Measurements from ENCODE around the gene RPL36AL. TPM values are rescaled to one million over a fixed set of nuclear protein-coding genes. Genes with fewer than 3 reads are reported as not detected.

RPL36AL gene
- polyA plus RNA-seq, 1 experiment, result 87.9 TPM

DNA sequence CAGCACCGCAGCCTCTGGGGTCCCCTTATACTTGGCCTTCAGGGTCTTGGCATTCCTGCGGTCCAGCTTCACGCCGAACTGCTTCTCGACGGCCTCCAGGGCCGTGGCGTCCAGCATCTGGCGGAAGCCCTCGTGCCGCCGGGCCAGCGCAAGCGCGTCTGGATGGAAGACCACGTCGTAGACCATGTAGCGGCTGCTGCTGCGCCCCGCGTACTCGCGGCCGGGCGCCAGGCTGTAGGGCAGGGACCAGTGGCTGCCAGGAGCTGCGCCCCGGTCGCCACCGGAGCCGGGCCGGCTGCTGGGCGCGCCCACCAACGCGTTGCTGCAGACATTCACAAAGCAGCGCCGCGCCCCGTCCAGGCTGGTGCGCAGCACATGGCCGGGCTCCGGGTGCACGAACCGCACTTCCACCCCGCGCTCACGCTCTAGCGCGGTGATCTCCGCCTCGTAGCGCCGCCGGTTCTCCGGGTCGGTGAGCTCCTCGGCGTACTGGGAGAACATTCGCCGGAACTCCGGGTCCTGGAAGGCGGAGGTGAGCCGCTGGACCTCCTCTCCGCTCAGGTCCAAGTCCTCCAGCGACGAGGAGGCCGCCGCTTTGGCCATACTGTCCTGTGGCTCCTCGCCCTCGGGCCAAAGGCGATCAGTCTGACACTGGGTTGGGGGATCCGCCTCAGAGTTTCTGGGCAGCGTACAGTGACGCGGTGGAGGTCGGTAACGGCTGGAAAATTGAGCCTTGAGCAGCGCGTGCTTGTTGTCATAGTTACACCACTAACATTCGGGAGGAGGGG, 14.3 kb upstream of the RPL36AL start, which contains the start of gene DNAAF2:
Gene DNAAF2 (minus strand): TSS at position 698 of the 788 bp plus-strand sequence. CDS start 95 bp downstream, at position 603.
- peak within 1 kb of the TSS; percentile 97 for H3K4me3 ChIP-seq (ENCODE audit: low read depth, low read length)
- TF ChIP-seq, protein P1, sequence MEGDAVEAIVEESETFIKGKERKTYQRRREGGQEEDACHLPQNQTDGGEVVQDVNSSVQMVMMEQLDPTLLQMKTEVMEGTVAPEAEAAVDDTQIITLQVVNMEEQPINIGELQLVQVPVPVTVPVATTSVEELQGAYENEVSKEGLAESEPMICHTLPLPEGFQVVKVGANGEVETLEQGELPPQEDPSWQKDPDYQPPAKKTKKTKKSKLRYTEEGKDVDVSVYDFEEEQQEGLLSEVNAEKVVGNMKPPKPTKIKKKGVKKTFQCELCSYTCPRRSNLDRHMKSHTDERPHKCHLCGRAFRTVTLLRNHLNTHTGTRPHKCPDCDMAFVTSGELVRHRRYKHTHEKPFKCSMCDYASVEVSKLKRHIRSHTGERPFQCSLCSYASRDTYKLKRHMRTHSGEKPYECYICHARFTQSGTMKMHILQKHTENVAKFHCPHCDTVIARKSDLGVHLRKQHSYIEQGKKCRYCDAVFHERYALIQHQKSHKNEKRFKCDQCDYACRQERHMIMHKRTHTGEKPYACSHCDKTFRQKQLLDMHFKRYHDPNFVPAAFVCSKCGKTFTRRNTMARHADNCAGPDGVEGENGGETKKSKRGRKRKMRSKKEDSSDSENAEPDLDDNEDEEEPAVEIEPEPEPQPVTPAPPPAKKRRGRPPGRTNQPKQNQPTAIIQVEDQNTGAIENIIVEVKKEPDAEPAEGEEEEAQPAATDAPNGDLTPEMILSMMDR (IDR thresholded peaks at IDR 0.05; ENCODE audit: insufficient read depth, low read depth, low read length), result no peak
- no peak for DNase-seq (ENCODE audit: low read depth)
- no peaks in the 10 kb centered on the region for H3K36me3 ChIP-seq (ENCODE audit: control insufficient read depth, insufficient read depth, low read length)
- CTCF ChIA-PET, result interaction anchor here (0.6 to 2.3 kb wide), 18 partner anchors 11 to 228 kb away, joined by 3 to 25 read pairs (median 5); partner anchors contain the start of genes KLHDC2, MGAT2, NEMF and POLE2
- POLR2A ChIA-PET, result interaction anchor here (0.6 to 1.0 kb wide), 2 partner anchors 13 to 14 kb away, joined by 3 to 4 read pairs; partner anchors contain the start of genes MGAT2 and RPL36AL
- no peaks in the 10 kb centered on the region for H3K27me3 ChIP-seq (ENCODE audit: control insufficient read depth, insufficient read depth, low read length)

DNA sequence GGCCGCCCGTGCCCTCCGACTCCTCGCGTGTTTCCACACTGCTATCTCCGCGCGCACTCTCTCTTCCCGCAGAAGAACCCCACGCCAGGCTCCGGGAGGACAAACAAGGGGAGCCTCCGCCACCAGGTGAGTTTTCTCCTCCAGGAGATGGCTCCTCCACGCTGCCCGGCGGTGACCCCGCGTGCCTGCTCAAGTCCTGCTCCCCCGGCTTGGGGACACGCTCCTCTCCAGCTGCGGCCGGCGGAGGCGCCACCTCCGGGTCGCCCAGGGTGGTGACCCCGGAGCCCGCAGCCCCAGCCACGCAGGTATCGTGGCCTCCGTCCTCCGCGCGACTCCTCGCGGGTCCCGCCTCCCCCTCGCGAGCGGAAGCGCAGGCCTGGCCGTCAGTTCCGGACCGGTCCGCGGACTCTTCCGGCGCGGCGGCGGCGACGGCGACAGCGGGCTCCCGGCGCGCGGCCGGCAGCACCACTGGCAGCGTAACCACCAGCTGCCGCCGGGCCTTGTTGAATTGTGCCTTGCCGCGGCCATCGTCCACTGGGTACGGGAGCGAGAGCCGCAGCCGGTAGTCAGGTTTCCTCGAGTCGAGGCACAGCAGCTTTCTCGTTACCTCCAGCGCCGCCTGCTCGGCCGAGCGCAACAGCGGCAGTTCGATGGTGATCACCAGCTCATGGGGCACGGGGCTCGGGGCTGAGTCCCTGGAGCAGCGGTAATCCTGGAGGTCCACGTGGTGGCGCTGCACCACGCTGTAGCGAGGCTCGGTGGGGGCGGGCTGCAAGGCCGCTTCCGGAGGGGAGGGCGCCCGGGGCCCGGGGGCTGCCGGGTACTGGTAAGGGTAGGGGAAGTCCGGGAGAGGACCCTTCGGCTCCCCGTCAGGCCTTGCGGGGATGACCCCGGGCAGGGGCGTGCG, 13.5 kb upstream of the RPL36AL start:
- POLR2A ChIA-PET, result interaction anchor here (1.0 kb wide), 1 partner anchor 13 kb away, joined by 4 read pairs; the partner anchor contains the start of genes MGAT2 and RPL36AL
- TF ChIP-seq, protein P1 (IDR thresholded peaks at IDR 0.05; ENCODE audit: insufficient read depth, low read depth, low read length), result peak; percentile 82

DNA sequence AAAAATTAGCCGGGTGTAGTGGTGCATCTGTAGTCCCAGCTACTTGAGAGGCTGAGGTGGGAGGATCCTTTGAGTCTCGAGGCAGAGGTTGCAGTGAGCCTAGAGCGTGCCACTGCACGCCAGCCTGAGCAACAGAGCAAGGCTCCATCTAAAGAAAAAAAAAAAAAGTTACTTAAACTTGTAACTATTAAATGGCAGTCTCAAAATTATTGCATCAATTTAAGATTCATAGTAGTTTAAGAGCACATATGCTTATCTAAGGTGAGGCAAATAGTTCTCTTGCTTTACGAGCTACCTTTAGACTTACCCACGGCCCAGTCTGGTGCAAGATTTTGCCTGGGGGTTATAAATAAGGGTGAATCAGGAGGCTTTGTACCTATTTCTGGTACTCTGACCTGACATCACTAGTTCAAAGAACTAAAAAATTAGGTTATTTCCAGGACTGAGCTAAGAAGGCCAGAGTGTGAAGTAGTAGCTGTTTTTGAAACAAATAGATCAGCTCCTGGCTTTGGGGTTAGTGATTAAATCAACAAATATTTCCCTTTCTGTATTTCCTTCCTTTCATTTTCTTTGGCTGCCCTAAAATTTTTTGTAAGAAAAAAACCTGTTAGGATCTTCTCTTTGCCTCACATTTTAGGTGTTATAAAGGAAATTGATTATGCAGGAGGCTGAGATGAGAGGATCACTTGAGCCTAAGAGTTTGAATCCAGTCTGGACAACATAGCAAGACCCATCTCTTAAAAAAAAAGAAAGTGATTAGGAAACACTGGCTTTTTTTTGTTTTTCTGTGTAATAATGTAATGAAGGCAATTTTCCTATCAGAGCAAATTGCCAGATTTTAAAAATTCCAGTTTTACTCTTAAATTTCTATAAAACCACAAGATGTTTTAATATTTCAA, 3.8 kb upstream of the RPL36AL start:
- H3K27me3 ChIP-seq (ENCODE audit: control insufficient read depth, insufficient read depth, low read length), result no peaks in the 10 kb centered on the region
- no peak overlapping the region for H3K4me3 ChIP-seq (ENCODE audit: low read depth, low read length)
- no peak for DNase-seq (ENCODE audit: low read depth)
- TF ChIP-seq, protein P1 (IDR thresholded peaks at IDR 0.05; ENCODE audit: insufficient read depth, low read depth, low read length), result no peak
- no peaks in the 10 kb centered on the region for H3K36me3 ChIP-seq (ENCODE audit: control insufficient read depth, insufficient read depth, low read length)
- POLR2A ChIA-PET, result interaction anchor here (0.5 kb wide), 1 partner anchor 8 kb away, joined by 11 read pairs; no protein-coding TSS in a partner anchor
- CTCF ChIA-PET, result interaction anchor here (0.9 to 2.3 kb wide), 3 partner anchors 8 to 228 kb away, joined by 4 to 12 read pairs (median 6); partner anchors contain the start of genes DNAAF2 and NEMF

More for the DNA sequence above, 13.5 kb upstream of the RPL36AL start:
- CTCF ChIA-PET, result interaction anchor here (0.6 to 2.3 kb wide), 20 partner anchors 10 to 229 kb away, joined by 3 to 25 read pairs (median 4); partner anchors contain the start of genes KLHDC2, MGAT2, NEMF and POLE2
- Histone ChIP-seq H3K4me3 (ENCODE audit: low read depth, low read length) (peak overlapping the region; percentile 97), H3K36me3 (ENCODE audit: control insufficient read depth, insufficient read depth, low read length) (no peaks in the 10 kb centered on the region), H3K27me3 (ENCODE audit: control insufficient read depth, insufficient read depth, low read length) (no peaks in the 10 kb centered on the region)
- peak; percentile 47 for DNase-seq (ENCODE audit: low read depth)

DNA sequence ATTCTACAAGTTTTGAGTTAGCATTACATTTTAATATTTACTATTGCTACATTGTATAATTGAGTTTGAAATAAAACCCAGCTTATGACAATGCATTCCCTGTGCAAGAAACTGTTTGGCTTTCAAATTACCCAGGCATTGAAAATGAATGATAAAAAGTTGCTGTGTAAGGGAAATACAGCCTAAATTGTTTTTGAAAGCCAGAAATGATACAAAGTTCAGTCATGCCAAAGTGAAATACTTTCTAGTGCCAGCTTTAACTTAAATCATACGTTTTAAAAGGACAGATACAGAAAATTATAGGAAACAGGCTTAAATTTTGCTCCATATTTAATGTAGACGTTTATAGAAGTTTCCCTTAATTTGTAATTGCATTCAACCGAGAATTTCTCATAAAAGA, 3.0 kb upstream of the RPL36AL start:
- Histone ChIP-seq H3K4me3 (ENCODE audit: low read depth, low read length) (no peak overlapping the region), H3K36me3 (ENCODE audit: control insufficient read depth, insufficient read depth, low read length) (no peaks in the 10 kb centered on the region), H3K27me3 (ENCODE audit: control insufficient read depth, insufficient read depth, low read length) (no peaks in the 10 kb centered on the region)
- ChIA-PET POLR2A (interaction anchor here (0.5 kb wide), 1 partner anchor 9 kb away, joined by 11 read pairs; no protein-coding TSS in a partner anchor), CTCF (interaction anchor here (0.9 to 2.3 kb wide), 3 partner anchors 9 to 229 kb away, joined by 4 to 12 read pairs (median 6); partner anchors contain the start of genes DNAAF2 and NEMF)
- TF ChIP-seq, protein P1 (IDR thresholded peaks at IDR 0.05; ENCODE audit: insufficient read depth, low read depth, low read length), result no peak
- DNase-seq (ENCODE audit: low read depth), result no peak
